ENCODE data around the gene ENOX2.
A peak's percentile ranks its signal among the peaks of the same experiment; 100 is the strongest.
"Not testable (repeated sequence)": the region's sequence is repeated elsewhere in the genome, so short reads cannot be mapped to it uniquely, and the experiment has no call there.

Gene ENOX2, protein sequence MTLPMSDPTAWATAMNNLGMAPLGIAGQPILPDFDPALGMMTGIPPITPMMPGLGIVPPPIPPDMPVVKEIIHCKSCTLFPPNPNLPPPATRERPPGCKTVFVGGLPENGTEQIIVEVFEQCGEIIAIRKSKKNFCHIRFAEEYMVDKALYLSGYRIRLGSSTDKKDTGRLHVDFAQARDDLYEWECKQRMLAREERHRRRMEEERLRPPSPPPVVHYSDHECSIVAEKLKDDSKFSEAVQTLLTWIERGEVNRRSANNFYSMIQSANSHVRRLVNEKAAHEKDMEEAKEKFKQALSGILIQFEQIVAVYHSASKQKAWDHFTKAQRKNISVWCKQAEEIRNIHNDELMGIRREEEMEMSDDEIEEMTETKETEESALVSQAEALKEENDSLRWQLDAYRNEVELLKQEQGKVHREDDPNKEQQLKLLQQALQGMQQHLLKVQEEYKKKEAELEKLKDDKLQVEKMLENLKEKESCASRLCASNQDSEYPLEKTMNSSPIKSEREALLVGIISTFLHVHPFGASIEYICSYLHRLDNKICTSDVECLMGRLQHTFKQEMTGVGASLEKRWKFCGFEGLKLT

DNA sequence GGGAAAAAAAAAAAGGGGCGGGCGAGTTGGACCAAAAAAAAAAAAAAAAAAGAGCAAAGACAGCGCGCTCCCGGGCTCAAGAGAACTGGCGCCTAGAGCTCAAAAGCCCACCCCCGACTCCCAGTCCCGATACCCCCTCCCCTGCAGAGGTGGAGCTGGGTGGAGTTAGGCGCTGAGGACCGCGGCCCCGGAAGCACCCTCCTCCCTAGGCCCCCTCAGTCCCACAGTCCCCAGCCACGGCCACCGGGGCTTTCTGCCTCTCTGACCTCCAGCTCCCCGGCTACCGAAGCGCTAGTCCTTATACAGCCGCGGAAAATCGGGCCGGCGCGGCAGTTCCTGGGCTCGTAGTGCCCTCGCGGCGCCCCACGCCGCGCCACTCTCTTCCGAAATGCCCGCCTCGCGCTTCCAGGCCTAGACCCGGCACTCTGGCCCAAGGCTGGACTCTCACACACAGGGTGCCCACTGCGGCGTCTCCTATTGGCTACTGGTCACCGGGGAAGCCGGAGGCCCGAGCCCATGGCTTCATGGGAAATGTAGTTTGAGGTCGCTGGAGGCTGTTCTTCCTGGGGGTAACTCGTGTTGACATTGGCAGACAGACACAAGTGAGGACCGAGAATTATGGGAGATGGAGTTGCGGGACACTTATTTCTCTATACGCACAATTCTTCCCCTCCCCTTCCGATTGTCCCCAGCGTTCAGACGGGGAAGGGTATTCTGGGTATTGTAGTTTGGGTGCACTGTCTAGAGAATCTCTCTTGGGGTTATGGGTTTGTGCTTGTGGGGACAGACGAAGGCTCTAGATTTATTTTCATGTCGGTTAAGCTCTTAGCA is at the start of gene ENOX2:
ENOX2 (minus strand) TSS at position 427 of the 831 bp plus-strand sequence. CDS start 199,993 bp downstream, outside the sequence.
- Histone ChIP-seq H3K27me3 (ENCODE audit: insufficient read depth, low read length) (no peaks in the 10 kb centered on the region), H3K36me3 (ENCODE audit: insufficient read depth, low read length) (no peaks in the 10 kb centered on the region), H3K4me1 (ENCODE audit: control insufficient read depth, insufficient read depth, low read length, unreplicated experiment) (no peaks in the 10 kb centered on the region), H3K79me2 (ENCODE audit: control insufficient read depth, insufficient read depth, low read length, unreplicated experiment) (peaks cover 3% of the 10 kb centered on the region), H2AFZ (ENCODE audit: low read length, unreplicated experiment) (no peak within 1 kb of the TSS), H3K27ac (ENCODE audit: low read depth, low read length) (peak within 1 kb of the TSS; percentile 69), H3K4me3 (ENCODE audit: low read depth, low read length) (peak within 1 kb of the TSS; percentile 84)

- H3K27me3 ChIP-seq (ENCODE audit: insufficient read depth, low read length), result peaks cover 1% of the 10 kb centered on the region; the same call in 1 of the 2 replicates
- no peak overlapping the region for H3K27ac ChIP-seq (ENCODE audit: low read depth, low read length)
- H3K4me1 ChIP-seq (ENCODE audit: control insufficient read depth, insufficient read depth, low read length, unreplicated experiment), result no peaks in the 10 kb centered on the region
- H3K79me2 ChIP-seq (ENCODE audit: control insufficient read depth, insufficient read depth, low read length, unreplicated experiment), result no peaks in the 10 kb centered on the region
- H3K36me3 ChIP-seq (ENCODE audit: insufficient read depth, low read length), result no peaks in the 10 kb centered on the region
- no peak overlapping the region for H3K4me3 ChIP-seq (ENCODE audit: low read depth, low read length)
- no peak overlapping the region for H2AFZ ChIP-seq (ENCODE audit: low read length, unreplicated experiment)
These were observed 49.4 kb upstream of the ENOX2 start for GRCh38 chrX:130952266-130953043.

GRCh38 chrX:130944230-130944629 is 41.2 kb upstream of the ENOX2 start:
- Histone ChIP-seq H3K27ac (ENCODE audit: low read depth, low read length) (no peak overlapping the region), H3K27me3 (ENCODE audit: insufficient read depth, low read length) (peaks cover 5% of the 10 kb centered on the region; the same call in 1 of the 2 replicates), H3K79me2 (ENCODE audit: control insufficient read depth, insufficient read depth, low read length, unreplicated experiment) (no peaks in the 10 kb centered on the region), H3K4me3 (ENCODE audit: low read depth, low read length) (no peak overlapping the region), H3K36me3 (ENCODE audit: insufficient read depth, low read length) (no peaks in the 10 kb centered on the region), H3K4me1 (ENCODE audit: control insufficient read depth, insufficient read depth, low read length, unreplicated experiment) (no peaks in the 10 kb centered on the region), H2AFZ (ENCODE audit: low read length, unreplicated experiment) (no peak overlapping the region)

- H3K27me3 ChIP-seq (ENCODE audit: insufficient read depth, low read length), result no peaks in the 10 kb centered on the region
- no peak overlapping the region for H3K4me3 ChIP-seq (ENCODE audit: low read depth, low read length)
- no peaks in the 10 kb centered on the region for H3K36me3 ChIP-seq (ENCODE audit: insufficient read depth, low read length)
- no peak overlapping the region for H3K27ac ChIP-seq (ENCODE audit: low read depth, low read length)
- no peak overlapping the region for H2AFZ ChIP-seq (ENCODE audit: low read length, unreplicated experiment)
- no peaks in the 10 kb centered on the region for H3K4me1 ChIP-seq (ENCODE audit: control insufficient read depth, insufficient read depth, low read length, unreplicated experiment)
- H3K79me2 ChIP-seq (ENCODE audit: control insufficient read depth, insufficient read depth, low read length, unreplicated experiment), result no peaks in the 10 kb centered on the region
These were observed 34.1 kb upstream of the ENOX2 start for GRCh38 chrX:130937101-130937500.

- Histone ChIP-seq H3K79me2 (ENCODE audit: control insufficient read depth, insufficient read depth, low read length, unreplicated experiment) (no peaks in the 10 kb centered on the region), H3K27me3 (ENCODE audit: insufficient read depth, low read length) (no peaks in the 10 kb centered on the region)
These were observed 30.3 kb upstream of the ENOX2 start for GRCh38 chrX:130933358-130933757.

GRCh38 chrX:130920405-130920804 is 17.4 kb upstream of the ENOX2 start:
- H3K27me3 ChIP-seq (ENCODE audit: insufficient read depth, low read length); H3K27ac ChIP-seq (ENCODE audit: low read depth, low read length); H3K79me2 ChIP-seq (ENCODE audit: control insufficient read depth, insufficient read depth, low read length, unreplicated experiment); H3K4me3 ChIP-seq (ENCODE audit: low read depth, low read length); H2AFZ ChIP-seq (ENCODE audit: low read length, unreplicated experiment); H3K4me1 ChIP-seq (ENCODE audit: control insufficient read depth, insufficient read depth, low read length, unreplicated experiment); H3K36me3 ChIP-seq (ENCODE audit: insufficient read depth, low read length): not testable (repeated sequence)

More at GRCh38 chrX:130933358-130933757, 30.3 kb upstream of the ENOX2 start:
- H2AFZ ChIP-seq (ENCODE audit: low read length, unreplicated experiment), result no peak overlapping the region
- H3K4me1 ChIP-seq (ENCODE audit: control insufficient read depth, insufficient read depth, low read length, unreplicated experiment), result no peaks in the 10 kb centered on the region
- no peak overlapping the region for H3K27ac ChIP-seq (ENCODE audit: low read depth, low read length)
- no peaks in the 10 kb centered on the region for H3K36me3 ChIP-seq (ENCODE audit: insufficient read depth, low read length)
- H3K4me3 ChIP-seq (ENCODE audit: low read depth, low read length), result no peak overlapping the region

DNA sequence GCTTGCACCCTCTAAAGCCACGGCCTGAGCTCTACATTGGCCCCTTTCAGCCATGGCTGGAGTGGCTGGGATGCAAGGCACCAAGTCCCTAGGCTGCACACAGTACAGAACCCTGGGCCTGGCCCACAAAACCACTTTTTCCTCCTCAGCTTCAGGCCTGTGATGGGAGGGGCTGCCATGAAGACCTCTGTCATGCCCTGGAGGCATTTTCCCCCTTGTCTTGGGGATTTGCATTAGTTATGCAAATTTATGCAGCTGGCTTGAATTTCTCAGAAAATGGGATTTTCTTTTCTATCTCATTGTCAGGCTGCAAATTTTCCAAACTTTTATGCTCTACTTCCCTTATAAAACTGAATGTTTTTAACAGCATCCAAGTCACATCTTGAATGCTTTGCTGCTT is 16.7 kb upstream of the ENOX2 start:
- not testable (repeated sequence) for H3K36me3 ChIP-seq (ENCODE audit: insufficient read depth, low read length); H3K27ac ChIP-seq (ENCODE audit: low read depth, low read length); H3K4me3 ChIP-seq (ENCODE audit: low read depth, low read length); H3K27me3 ChIP-seq (ENCODE audit: insufficient read depth, low read length); H3K79me2 ChIP-seq (ENCODE audit: control insufficient read depth, insufficient read depth, low read length, unreplicated experiment); H3K4me1 ChIP-seq (ENCODE audit: control insufficient read depth, insufficient read depth, low read length, unreplicated experiment); H2AFZ ChIP-seq (ENCODE audit: low read length, unreplicated experiment)

DNA sequence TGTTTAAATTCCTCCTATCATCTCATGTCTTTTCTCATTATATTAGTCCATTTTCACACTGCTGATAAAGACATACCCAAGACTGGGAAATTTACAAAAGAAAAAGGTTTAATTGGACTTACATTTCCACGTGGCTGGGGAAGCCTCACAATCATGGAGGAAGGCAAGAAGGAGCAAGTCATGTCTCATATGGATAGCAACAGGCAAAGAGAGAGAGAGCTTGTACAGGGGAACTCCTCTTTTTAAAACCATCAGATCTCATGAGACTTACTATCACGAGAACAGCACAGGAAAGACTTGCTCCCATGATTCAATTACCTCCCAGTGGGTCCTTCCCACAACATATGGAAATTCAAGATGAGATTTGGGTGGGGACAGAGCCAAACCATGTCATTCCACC is 15.5 kb upstream of the ENOX2 start:
- H3K27ac ChIP-seq (ENCODE audit: low read depth, low read length); H3K36me3 ChIP-seq (ENCODE audit: insufficient read depth, low read length); H3K4me3 ChIP-seq (ENCODE audit: low read depth, low read length); H3K79me2 ChIP-seq (ENCODE audit: control insufficient read depth, insufficient read depth, low read length, unreplicated experiment); H2AFZ ChIP-seq (ENCODE audit: low read length, unreplicated experiment); H3K4me1 ChIP-seq (ENCODE audit: control insufficient read depth, insufficient read depth, low read length, unreplicated experiment); H3K27me3 ChIP-seq (ENCODE audit: insufficient read depth, low read length): not testable (repeated sequence)

GRCh38 chrX:130916636-130917422 is 13.8 kb upstream of the ENOX2 start:
- Histone ChIP-seq H3K79me2 (ENCODE audit: control insufficient read depth, insufficient read depth, low read length, unreplicated experiment) (no peaks in the 10 kb centered on the region), H3K27ac (ENCODE audit: low read depth, low read length) (no peak overlapping the region), H3K4me1 (ENCODE audit: control insufficient read depth, insufficient read depth, low read length, unreplicated experiment) (no peaks in the 10 kb centered on the region), H3K27me3 (ENCODE audit: insufficient read depth, low read length) (no peaks in the 10 kb centered on the region), H3K4me3 (ENCODE audit: low read depth, low read length) (no peak overlapping the region), H2AFZ (ENCODE audit: low read length, unreplicated experiment) (no peak overlapping the region), H3K36me3 (ENCODE audit: insufficient read depth, low read length) (no peaks in the 10 kb centered on the region)
